Measurements from ENCODE around the gene ADIPOR2.

DNA sequence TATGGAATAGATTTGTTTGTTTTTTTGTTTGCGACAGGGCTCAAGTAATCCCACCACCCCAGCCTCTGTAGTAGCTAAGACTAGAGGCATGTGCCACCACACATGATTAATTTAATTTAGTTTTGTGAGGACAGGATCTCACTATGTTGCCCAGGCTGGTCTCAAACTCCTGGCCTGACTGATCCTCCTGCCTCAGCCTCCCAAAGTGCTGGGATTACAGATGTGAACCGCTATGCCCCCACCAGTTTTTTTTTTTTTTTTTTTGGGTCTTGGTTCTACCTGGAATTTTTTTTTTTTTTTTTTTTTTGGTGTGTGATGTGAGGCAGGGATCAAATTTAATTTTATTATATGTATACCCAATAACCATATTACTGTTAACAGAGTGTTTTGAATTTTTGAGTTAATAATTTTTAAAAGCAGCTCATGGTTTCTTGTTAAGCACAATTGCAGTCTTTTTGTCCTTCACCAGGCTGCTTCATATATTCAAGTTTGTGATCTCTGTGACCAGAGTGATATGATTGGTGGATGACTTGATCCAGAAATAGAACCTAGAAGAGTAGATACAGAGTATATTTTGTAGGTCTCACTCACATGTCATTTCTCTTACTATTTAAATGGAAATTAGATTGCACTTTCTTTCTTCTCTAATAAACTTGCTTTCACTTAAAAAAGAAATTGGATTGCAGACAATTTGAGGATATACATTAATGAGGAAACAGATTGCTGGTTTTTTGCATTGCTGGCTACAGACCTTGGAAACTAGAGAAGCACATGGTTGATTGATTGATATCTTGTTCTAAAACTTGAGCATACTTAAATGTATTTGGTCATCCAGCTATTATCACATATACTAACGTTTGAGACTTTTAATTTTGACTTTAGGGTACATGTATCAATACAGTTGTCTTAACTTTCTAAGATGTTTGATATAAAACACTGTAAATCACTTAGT, 13.2 kb downstream of the ADIPOR2 start:
- TF ChIP-seq, protein P1, sequence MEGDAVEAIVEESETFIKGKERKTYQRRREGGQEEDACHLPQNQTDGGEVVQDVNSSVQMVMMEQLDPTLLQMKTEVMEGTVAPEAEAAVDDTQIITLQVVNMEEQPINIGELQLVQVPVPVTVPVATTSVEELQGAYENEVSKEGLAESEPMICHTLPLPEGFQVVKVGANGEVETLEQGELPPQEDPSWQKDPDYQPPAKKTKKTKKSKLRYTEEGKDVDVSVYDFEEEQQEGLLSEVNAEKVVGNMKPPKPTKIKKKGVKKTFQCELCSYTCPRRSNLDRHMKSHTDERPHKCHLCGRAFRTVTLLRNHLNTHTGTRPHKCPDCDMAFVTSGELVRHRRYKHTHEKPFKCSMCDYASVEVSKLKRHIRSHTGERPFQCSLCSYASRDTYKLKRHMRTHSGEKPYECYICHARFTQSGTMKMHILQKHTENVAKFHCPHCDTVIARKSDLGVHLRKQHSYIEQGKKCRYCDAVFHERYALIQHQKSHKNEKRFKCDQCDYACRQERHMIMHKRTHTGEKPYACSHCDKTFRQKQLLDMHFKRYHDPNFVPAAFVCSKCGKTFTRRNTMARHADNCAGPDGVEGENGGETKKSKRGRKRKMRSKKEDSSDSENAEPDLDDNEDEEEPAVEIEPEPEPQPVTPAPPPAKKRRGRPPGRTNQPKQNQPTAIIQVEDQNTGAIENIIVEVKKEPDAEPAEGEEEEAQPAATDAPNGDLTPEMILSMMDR (IDR thresholded peaks at IDR 0.05; ENCODE audit: borderline replicate concordance, extremely low read depth, low read length, poor library complexity, severe bottlenecking), result no peak
- TF ChIP-seq EZH2 (IDR thresholded peaks at IDR 0.05; ENCODE audit: borderline replicate concordance, low read depth, low read length, severe bottlenecking), result no peak

Measured in DND-41 (cell line).